AG09309 (cell line): ENCODE results near the gene FNDC3B.
"Not testable (repeated sequence)": the region's sequence is repeated elsewhere in the genome, so short reads cannot be mapped to it uniquely, and the experiment has no call there.

ENCODE experiments used
- DNase-seq: peaks from one replicate; pipeline ENCODE4 v3.0.0-alpha.2; 2010; ENCODE audit warnings: low read depth
- H3K4me3 ChIP-seq: 2 replicates; pipeline ENCODE4 v1.5.1; 2011; ENCODE audit warnings: mild to moderate bottlenecking, low read depth, low read length, moderate library complexity; ENCODE audit not compliant: control insufficient read depth
- TF ChIP-seq, protein P1 (sequence below): IDR thresholded peaks from 2 replicates; pipeline ENCODE4 v1.5.1; 2011; ENCODE audit warnings: mild to moderate bottlenecking, low read depth, low read length, inconsistent platforms; ENCODE audit not compliant: insufficient read depth, control insufficient read depth; ENCODE audit errors: missing control alignments

Gene FNDC3B

DNA sequence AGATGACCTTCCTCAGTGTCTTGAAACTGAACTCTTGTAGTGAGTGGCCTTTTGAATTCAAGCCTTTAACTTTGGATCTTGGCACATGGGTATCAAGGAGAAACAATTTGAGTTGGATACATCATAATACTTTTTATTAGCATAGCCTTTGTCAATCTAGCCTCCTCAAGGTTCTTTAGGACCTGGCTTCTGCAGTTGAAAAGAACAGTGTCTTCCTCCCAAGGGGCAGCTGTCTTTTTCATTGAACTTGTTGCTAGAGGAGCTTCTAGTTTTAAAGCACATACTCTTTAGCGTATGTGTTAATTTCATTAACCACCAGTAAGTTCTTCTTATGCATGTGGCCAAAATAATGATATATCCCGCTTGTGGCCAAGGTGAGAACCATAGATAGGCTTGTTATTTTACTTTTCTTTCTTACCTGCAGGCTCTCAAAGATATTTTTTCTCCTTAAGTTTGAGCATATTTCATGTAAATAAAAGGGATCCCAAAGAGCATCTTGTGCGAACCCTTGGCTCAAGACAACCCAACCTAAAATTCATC lies 325.7 kb downstream of the FNDC3B start:
- no peak overlapping the region for H3K4me3 ChIP-seq
- no peak for DNase-seq
- TF ChIP-seq, protein P1, sequence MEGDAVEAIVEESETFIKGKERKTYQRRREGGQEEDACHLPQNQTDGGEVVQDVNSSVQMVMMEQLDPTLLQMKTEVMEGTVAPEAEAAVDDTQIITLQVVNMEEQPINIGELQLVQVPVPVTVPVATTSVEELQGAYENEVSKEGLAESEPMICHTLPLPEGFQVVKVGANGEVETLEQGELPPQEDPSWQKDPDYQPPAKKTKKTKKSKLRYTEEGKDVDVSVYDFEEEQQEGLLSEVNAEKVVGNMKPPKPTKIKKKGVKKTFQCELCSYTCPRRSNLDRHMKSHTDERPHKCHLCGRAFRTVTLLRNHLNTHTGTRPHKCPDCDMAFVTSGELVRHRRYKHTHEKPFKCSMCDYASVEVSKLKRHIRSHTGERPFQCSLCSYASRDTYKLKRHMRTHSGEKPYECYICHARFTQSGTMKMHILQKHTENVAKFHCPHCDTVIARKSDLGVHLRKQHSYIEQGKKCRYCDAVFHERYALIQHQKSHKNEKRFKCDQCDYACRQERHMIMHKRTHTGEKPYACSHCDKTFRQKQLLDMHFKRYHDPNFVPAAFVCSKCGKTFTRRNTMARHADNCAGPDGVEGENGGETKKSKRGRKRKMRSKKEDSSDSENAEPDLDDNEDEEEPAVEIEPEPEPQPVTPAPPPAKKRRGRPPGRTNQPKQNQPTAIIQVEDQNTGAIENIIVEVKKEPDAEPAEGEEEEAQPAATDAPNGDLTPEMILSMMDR = no peak

DNA sequence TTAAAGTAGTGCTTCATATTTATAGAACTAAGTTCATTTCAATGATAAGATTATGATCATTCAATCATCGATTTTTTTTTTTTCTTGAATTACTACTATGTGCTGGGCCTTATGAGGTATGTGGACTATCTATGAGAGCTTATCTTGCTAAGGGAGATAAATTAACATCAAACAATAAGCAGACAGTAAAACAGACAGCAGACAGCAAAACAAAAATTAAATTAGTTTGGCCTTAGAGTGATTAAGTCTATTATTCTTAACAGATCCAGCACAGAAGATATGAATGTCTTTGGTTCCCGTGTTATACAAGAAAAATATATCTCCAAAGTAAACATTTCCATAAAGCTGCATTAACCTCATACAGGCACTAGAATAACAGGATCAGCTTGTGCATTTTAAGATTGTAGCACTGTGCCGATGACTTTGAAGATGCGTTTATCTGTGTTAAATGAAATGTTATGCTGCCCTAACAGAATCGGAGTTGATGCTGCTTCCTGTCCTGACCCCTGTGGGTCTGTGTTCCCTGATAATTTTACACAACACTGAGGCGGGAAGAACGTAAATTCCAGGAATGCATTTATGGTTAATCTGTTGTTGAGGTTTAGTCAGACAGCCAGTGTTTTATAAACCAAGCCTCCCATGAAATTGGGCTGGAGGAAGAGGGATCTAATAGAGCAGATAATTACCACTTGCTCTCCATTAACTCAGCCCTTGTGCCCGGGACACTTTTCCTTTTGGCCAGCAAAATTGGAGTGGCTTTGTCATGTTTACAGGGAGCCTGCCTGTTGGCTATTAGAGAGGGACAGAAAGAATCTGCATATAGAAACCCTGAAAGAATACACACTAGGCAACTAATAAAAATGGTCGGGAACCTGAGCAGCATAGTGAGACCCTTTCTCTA lies 328.1 kb downstream of the FNDC3B start:
- TF ChIP-seq, protein P1 = no peak
- no peak overlapping the region for H3K4me3 ChIP-seq
- no peak for DNase-seq

DNA sequence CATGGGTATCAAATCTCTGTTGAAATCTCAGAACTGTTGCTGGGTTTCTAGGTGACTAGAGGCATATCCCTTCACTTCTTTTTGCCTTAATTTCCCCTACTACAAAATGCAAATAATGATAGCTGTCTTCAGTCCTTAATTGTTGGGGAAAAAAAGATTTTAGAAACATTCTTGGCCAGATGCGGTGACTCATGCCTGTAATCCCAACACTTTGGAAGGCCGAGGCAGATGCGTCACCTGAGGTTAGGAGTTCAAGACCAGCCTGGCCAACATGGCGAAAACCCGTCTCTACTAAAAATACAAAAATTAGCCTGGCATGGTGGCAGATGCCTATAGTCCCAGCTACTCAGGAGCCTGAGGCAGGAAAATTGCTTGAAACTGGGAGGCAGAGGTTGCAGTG lies 329.2 kb downstream of the FNDC3B start:
- not testable (repeated sequence) for DNase-seq, H3K4me3 ChIP-seq

DNA sequence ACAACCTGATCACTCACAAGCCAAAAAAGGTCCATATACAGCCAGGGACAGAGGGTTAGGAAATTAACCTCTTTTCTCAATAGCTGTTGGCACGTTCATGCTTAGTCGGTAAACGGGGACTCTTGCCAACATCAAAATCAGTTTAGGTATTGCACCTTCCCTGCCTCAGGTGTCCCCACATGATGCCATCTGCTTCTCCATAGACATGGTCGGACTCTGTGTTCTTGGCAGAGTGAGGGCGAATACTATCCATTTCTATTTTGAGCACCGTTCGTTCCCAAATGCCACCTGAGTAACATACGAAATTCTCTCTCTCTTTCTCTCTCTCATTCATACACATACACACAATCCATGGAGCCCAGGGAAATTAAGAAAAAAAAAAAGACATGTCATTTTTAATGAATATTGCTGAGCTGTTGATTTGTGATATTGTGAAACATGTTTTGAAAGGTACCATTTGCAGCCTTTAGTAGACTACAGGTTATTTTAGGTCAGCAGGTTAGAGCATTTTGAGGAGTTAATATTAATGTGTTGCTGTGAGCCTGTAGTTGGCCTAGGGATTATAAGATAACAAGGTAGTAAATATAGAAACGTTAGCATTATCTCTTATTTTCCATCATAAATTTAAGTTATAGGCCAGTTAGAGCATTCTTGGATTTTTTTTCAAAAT lies 330.3 kb downstream of the FNDC3B start:
- TF ChIP-seq, protein P1 = no peak
- H3K4me3 ChIP-seq = no peak overlapping the region
- no peak for DNase-seq

DNA sequence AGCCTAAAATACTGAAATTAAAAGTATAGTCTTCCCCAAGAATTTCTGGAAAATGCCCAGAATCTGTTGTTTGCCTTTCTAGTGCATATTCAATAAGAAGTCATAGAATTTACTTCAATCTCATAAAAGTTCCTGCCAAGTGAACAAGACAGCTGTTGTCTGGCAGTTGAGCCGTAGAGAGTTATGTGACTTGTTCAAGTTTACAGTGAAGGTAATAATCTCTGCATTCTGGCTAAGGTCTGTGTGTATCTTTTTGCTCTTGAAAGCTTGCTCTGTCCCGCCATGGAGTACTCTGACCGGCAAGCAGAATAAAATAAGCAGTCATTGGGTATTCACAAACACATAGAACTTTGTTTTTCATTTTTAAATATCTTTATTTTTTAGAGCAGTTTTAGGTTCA lies 331.0 kb downstream of the FNDC3B start:
- no peak overlapping the region for H3K4me3 ChIP-seq
- TF ChIP-seq, protein P1 = no peak
- no peak for DNase-seq

DNA sequence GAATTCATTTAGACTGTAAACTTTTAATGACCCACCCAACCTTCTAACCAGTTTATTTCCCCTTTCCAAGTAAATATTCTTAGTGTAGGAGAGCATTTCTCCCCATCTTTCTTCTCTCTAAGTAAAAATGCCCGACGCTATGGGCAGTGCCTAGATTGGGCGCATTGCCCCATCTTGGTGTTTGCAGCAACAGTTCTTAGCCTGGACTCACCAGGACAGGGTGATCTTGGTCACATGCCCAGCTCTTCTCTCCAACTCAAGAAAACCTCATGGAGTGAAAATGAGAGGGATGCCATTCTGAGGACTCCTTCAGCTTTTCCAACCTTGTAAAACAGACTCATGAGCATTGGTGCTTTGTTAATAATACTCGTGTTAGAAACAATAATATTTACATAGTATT lies 332.2 kb downstream of the FNDC3B start:
- TF ChIP-seq, protein P1 = no peak
- H3K4me3 ChIP-seq = no peak overlapping the region
- DNase-seq = no peak

DNA sequence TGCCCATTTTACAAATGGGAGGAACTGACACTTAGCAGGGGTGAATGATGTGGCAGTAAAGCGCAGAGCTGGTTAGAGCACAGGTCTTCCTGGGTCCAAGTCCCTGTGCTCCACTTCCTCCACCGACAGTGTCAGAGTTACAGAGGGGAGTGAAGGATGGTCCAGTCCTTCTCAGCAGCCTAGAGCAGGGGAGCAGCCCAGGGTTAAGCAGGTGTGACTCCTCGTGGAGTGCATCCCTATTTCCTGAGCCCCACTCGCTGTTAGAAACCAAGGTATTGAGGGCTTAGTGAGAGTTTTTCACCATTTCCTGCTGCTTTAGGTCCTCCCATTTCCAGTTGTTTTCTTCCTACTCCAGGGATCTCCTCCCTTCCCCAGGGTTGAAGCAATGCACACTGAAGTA lies 333.5 kb downstream of the FNDC3B start:
- TF ChIP-seq, protein P1 = no peak
- H3K4me3 ChIP-seq = no peak overlapping the region
- no peak for DNase-seq
